Transverse colon (tissue), 4 donors: Measurements from ENCODE around the gene MLH3. TPM values are rescaled to one million over a fixed set of nuclear protein-coding genes. Genes with fewer than 3 reads are reported as not detected.

ENCODE experiments used
- DNase-seq: peaks from one replicate; pipeline ENCODE4 v3.0.0-alpha.2; 2019
- H3K27ac ChIP-seq, 4 donors: fragments of 200-600 bp; sonication (generic); 2 replicates each; pipeline ENCODE4 v1.5.1; 2016 to 2018; ENCODE audit warnings: inconsistent platforms in 4 of 4
- H3K27me3 ChIP-seq: fragments of 200-600 bp; sonication (generic); 2 replicates; pipeline ENCODE4 v1.5.1; 2017; ENCODE audit warnings: inconsistent platforms
- H3K36me3 ChIP-seq, 4 donors: fragments of 200-600 bp; sonication (generic); 2 replicates each; pipeline ENCODE4 v1.5.1; 2017 to 2019; ENCODE audit warnings: inconsistent platforms in 4 of 4
- H3K4me1 ChIP-seq, 4 donors: fragments of 200-600 bp; sonication (generic); 2 replicates each; pipeline ENCODE4 v1.5.1; 2017 to 2020; ENCODE audit warnings: inconsistent platforms in 4 of 4
- H3K4me3 ChIP-seq, 4 donors: fragments of 200-600 bp; sonication (generic); 1 replicate in 1 of 4; 2 replicates in 3 of 4; pipeline versions ENCODE4 v1.5.1 to v1.6.1; 2017 to 2019; ENCODE audit warnings: inconsistent platforms in 4 of 4
- H3K9me3 ChIP-seq, 2 donors: fragments of 200-600 bp; sonication (generic); 2 replicates each; pipeline ENCODE4 v1.5.1; 2017 to 2019; ENCODE audit warnings: inconsistent platforms in 2 of 2
- EP300 ChIP-seq: sonication (generic); formaldehyde crosslinking; IDR thresholded peaks from one replicate; pipeline ENCODE4 v1.6.1; 2017; ENCODE audit warnings: antibody characterized with exemption, low read depth
- POLR2A ChIP-seq: fragments of 450-650 bp; IDR thresholded peaks from one replicate; pipeline ENCODE4 v1.6.1; 2016; ENCODE audit warnings: antibody characterized with exemption, mild to moderate bottlenecking, moderate library complexity
- POLR2AphosphoS5 ChIP-seq, 3 donors: sonication (generic); formaldehyde crosslinking; IDR thresholded peaks; one replicate each; pipeline ENCODE4 v1.6.1; 2016; ENCODE audit warnings: antibody characterized with exemption in 3 of 3
- WGBS, 2 donors: methylation state at CpG; one replicate each; pipeline ENCODE4 v1.1.5; 2018; ENCODE audit warnings: low coverage in 1 of 2; 5-methylcytosine and 5-hydroxymethylcytosine counted together
- in situ Hi-C, 4 donors: fragments of 200-750 bp; cut with MboI; loops; one replicate each; pipeline versions ENCODE4 v1.15.0 to v1.15.1; 2017; ENCODE audit warnings: low sequenced_read_pairs in 3 of 4, low pct_ligation_motif_present in 1 of 4, low pct_unique_long_range_greater_than_20kb in 1 of 4
- intact Hi-C: fragments of 100-400 bp; cut with DNase I; formaldehyde crosslinking; loops from one replicate; pipeline ENCODE4 v1.15.1; 2023; ENCODE audit warnings: low total_unique reads
- total RNA-seq, 4 donors: library from RNA; depleted of rRNA; stranded (reverse); fragments of >200 nt; gene quantifications; one replicate each; pipeline ENCODE4 v1.1.0, GENCODE V29; 2016
- TF ChIP-seq, protein P1 (sequence below), 5 experiments: fragments of 200-600 bp in 3 of 5; fragments of 450-650 bp in 2 of 5; sonication (generic) in 3 of 5; IDR thresholded peaks; 1 replicate in 2 of 5; 2 replicates in 3 of 5; pipeline ENCODE4 v1.5.1; 2016 to 2017; ENCODE audit warnings: antibody characterized with exemption in 5 of 5, inconsistent platforms in 3 of 5, mild to moderate bottlenecking in 2 of 5, moderate library complexity in 1 of 5

The MLH3 gene
- total RNA-seq, 4 donors from 2014 or later: 24.5 to 58.3 (median 42.5) TPM

DNA sequence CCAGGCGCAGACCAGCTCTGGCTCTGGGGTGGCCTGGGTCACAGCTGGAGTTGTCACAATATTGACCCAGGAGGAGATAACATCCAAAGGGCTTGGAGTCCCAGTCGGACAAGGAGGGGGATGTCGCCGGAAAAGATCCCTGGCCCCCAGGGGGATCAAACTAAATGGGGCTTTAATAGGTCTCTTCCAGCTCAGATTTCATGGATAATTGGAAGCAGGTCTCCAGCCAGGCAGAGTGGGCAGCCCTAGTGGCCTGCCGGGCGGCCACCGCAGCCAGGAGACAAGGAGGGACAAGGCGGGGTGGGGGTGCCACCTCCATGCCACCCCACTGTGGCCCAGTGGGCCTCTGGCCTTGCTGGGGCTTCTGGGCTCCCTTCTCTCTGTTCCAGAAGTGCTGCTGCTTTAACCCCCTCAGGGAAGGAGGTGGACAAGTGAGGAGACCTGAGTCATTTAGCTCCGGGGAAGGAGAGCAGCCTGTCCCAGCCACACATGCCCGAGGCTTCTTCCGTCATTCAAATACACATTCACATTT lies 72.8 kb downstream of the MLH3 start:
- TF ChIP-seq EP300: no peak
- TF ChIP-seq, protein P1, sequence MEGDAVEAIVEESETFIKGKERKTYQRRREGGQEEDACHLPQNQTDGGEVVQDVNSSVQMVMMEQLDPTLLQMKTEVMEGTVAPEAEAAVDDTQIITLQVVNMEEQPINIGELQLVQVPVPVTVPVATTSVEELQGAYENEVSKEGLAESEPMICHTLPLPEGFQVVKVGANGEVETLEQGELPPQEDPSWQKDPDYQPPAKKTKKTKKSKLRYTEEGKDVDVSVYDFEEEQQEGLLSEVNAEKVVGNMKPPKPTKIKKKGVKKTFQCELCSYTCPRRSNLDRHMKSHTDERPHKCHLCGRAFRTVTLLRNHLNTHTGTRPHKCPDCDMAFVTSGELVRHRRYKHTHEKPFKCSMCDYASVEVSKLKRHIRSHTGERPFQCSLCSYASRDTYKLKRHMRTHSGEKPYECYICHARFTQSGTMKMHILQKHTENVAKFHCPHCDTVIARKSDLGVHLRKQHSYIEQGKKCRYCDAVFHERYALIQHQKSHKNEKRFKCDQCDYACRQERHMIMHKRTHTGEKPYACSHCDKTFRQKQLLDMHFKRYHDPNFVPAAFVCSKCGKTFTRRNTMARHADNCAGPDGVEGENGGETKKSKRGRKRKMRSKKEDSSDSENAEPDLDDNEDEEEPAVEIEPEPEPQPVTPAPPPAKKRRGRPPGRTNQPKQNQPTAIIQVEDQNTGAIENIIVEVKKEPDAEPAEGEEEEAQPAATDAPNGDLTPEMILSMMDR (IDR thresholded peaks at IDR 0.05): no peak
- TF ChIP-seq POLR2A: no peak
- TF ChIP-seq POLR2AphosphoS5 (IDR thresholded peaks at IDR 0.05): no peak
- H3K9me3 ChIP-seq: no peaks in the 10 kb centered on the region
- DNase-seq: no peak
- no peak overlapping the region for H3K27ac ChIP-seq
- no peaks in the 10 kb centered on the region for H3K27me3 ChIP-seq
- no peak overlapping the region for H3K4me3 ChIP-seq
- no peaks in the 10 kb centered on the region for H3K36me3 ChIP-seq
- in situ Hi-C loops (no loop called here), intact Hi-C loops (no loop called here)
- H3K4me1 ChIP-seq: peaks cover 0 to 13% (median 1%) of the 10 kb centered on the region in 4 donors
- 92% methylated on average over 2 to 11 of the region's 11 CpGs for WGBS, 2 donors

DNA sequence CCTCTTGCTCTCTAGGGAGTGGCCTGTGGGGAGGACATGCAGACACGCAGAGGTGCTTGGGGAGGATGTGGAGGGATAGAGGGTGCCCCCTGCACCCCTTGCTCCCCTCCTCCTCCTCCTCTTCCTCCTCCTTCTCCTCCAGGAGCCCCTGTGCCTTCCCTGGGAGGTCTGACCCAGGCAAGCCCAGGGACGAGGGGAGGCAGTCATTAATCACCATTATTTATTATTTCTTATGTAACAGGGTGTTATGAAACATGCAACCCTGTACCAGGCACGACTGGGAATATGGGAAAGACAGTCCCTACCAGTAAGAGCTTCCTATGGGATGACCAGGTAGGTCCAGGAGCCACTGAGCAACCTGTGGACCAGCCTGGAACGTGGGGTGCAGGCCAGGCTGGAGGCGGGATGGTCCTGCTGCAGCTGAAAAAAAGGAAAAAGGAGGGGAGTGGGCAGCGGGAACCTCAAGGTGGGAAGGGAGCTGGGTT lies 73.3 kb downstream of the MLH3 start:
- no peak for DNase-seq
- Histone ChIP-seq H3K27ac (no peak overlapping the region), H3K36me3 (no peaks in the 10 kb centered on the region), H3K4me3 (no peak overlapping the region), H3K4me1 (peaks cover 0 to 13% (median 1%) of the 10 kb centered on the region in 4 donors), H3K27me3 (no peaks in the 10 kb centered on the region), H3K9me3 (no peaks in the 10 kb centered on the region)
- in situ Hi-C loops: no loop called here
- TF ChIP-seq, protein P1 (IDR thresholded peaks at IDR 0.05): no peak
- TF ChIP-seq POLR2AphosphoS5 (IDR thresholded peaks at IDR 0.05): no peak
- TF ChIP-seq POLR2A: no peak
- TF ChIP-seq EP300: no peak
- intact Hi-C loops: no loop called here
- WGBS, 2 donors: 65% methylated on average over 6 of the region's 6 CpGs; no CpG with 5 or more reads in 1 of the 2 donors

DNA sequence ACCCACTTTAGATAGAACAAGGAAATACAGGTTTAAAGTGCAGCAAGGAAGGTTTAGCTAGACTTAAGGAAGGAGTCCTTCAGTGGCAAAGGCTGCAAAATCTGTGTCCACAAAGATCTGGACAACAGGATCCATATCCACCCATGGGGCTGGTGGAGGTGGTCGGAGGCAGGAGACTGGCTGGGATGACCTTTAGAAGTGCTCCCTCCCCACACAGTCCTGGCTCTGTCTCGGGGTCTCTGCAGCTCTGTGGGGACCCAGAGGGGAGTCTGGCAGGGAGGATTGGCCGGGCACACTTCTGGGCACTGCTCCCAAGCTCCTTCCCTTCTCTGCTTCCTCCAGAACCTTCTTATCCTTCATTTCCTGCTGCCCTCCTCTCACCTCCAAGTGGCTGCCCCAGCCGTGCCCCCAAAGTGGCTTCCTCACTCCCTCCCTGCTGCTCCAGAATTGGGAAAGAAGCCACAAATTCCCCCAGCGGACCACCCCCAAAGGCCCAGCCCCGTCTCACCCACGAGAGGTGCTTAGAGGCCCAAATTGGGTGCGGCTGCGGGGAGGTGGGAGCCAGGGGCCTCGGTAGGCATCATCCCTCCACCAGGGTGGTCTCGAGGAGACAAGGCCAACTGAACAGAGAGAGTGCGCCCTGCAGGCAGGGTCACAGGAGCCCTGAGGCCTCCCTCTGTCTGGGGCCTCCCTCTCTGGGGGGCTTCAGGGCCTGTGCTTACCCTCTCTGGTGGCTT lies 73.9 kb downstream of the MLH3 start:
- Histone ChIP-seq H3K36me3 (no peaks in the 10 kb centered on the region), H3K4me3 (no peak overlapping the region), H3K27me3 (no peaks in the 10 kb centered on the region), H3K4me1 (peaks cover 0 to 13% (median 1%) of the 10 kb centered on the region in 4 donors), H3K27ac (no peak overlapping the region), H3K9me3 (no peaks in the 10 kb centered on the region)
- WGBS, 2 donors: 84% methylated on average over 12 of the region's 12 CpGs; no CpG with 5 or more reads in 1 of the 2 donors
- no peak for TF ChIP-seq POLR2A
- TF ChIP-seq EP300: no peak
- TF ChIP-seq POLR2AphosphoS5 (IDR thresholded peaks at IDR 0.05): no peak
- intact Hi-C loops (no loop called here), in situ Hi-C loops (no loop called here)
- DNase-seq: no peak

DNA sequence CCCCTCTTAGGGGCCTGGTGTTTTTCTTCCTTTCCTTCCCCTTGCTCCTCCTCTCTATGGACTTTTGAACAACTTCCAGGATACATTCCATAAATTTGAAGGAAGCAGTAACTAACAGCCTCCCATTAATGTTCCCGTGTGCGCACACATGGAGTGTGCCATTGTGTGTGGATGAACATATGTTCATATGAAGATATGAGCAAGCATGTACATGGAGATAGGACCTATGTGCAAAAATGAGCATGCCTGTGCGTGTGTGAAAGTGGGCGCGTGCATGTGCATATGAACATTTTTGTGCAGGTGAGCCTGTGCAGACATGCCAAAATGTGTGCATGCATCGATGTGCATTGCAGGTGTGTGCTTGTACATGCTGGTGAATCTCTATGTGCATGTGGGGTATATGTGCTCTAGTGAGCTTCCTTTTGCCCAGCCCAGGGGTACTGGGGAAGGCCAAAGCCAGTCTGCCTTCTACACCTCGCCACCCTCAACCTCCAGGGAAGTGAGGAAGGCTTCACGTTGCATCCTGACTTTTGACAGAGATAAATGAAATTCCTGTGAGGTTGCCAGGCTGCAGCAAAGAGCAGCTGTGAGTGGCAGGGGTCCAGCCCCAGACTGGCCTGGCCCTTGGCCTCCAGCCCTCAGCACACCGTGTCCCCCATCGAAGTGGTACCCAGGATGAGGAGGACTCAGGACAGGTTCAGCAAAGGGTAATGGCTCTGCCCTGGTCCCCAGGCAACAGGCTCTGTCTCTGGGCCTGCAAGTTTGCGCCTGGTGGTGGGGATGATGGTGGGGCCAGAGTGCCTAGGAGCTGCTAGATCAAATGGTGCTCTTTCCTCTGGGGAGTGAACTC lies 74.8 kb downstream of the MLH3 start:
- H3K27ac ChIP-seq: no peak overlapping the region
- in situ Hi-C loops (no loop called here), intact Hi-C loops (no loop called here)
- 89 to 90% methylated on average over 4 to 11 of the region's 11 CpGs for WGBS, 2 donors
- H3K9me3 ChIP-seq: no peaks in the 10 kb centered on the region
- no peak for DNase-seq
- TF ChIP-seq, protein P1 (IDR thresholded peaks at IDR 0.05): no peak
- TF ChIP-seq POLR2A (no peak), EP300 (no peak), POLR2AphosphoS5 (IDR thresholded peaks at IDR 0.05) (no peak)
- no peaks in the 10 kb centered on the region for H3K27me3 ChIP-seq
- H3K36me3 ChIP-seq: no peaks in the 10 kb centered on the region
- no peak overlapping the region for H3K4me3 ChIP-seq
- peaks cover 0 to 13% (median 1%) of the 10 kb centered on the region in 4 donors for H3K4me1 ChIP-seq
